ENCODE results near the gene ITM2C. TPM values are rescaled to one million over a fixed set of nuclear protein-coding genes. Genes with fewer than 3 reads are reported as not detected.

Gene ITM2C
- total and polyA plus RNA-seq, 2 experiments from 2014 or later, result 241 to 367 TPM

- DNase-seq (ENCODE audit: low spot score), result no peak
- Histone ChIP-seq H3K9me2 (ENCODE audit: insufficient read depth) (no peaks in the 10 kb centered on the region), H4K20me1 (replicated peaks; ENCODE audit: insufficient read depth) (no peaks in the 10 kb centered on the region), H3F3A (replicated peaks; ENCODE audit: low read depth) (0 out of 2 replicates have a peak, but pooled peaks cover 4% of the 10 kb centered on the region), H3K27ac (ENCODE audit: low read depth) (no peak overlapping the region), H3K4me2 (no peak overlapping the region), H3K79me2 (replicated peaks; ENCODE audit: insufficient read depth) (no peaks in the 10 kb centered on the region), H3K27me3 (ENCODE audit: insufficient read depth) (peaks cover 22% of the 10 kb centered on the region), H3K4me3 (no peak overlapping the region), H3K4me1 (ENCODE audit: insufficient read depth) (no peaks in the 10 kb centered on the region), H2AFZ (peak overlapping the region; percentile 97; the same call in 1 of the 2 replicates), H3K36me3 (ENCODE audit: insufficient read depth) (peaks cover 3% of the 10 kb centered on the region; the same call in 1 of the 2 replicates)
- Mint-ChIP-seq H3K36me3 (ENCODE audit: low read depth) (no peaks in the 10 kb centered on the region), H3K27ac (no peak overlapping the region), H3K9me3 (no peaks in the 10 kb centered on the region; the same call in 2 of the 3 replicates), H3K4me1 (no peaks in the 10 kb centered on the region; the same call in 1 of the 3 replicates), H3K4me3 (no peak overlapping the region), H3K27me3 (ENCODE audit: insufficient read depth, low read depth, poor library complexity) (peaks cover 17% of the 10 kb centered on the region)
- TF ChIP-seq CREB1 (CRISPR knock-in tag; IDR thresholded peaks at IDR 0.05; ENCODE audit: low read depth) (no peak), EZH2phosphoT487 (IDR thresholded peaks at IDR 0.05; ENCODE audit: unreplicated experiment) (no peak), POLR2AphosphoS5 (IDR thresholded peaks at IDR 0.05; ENCODE audit: low read depth) (no peak), ZNF331 (CRISPR knock-in tag; IDR thresholded peaks at IDR 0.05; ENCODE audit: low read depth) (no peak)
- no peak for ATAC-seq
Measured at GRCh38 chr2:230829293-230829692, 35.4 kb upstream of the ITM2C start.

GRCh38 chr2:230829959-230830358 is 34.8 kb upstream of the ITM2C start:
- DNase-seq (ENCODE audit: low spot score) (no peak), ATAC-seq (no peak)
- H3K27ac ChIP-seq (ENCODE audit: low read depth), result no peak overlapping the region
- no peaks in the 10 kb centered on the region for H3K4me1 ChIP-seq (ENCODE audit: insufficient read depth)
- no peak overlapping the region for H3K4me3 ChIP-seq
- H2AFZ ChIP-seq, result no peak overlapping the region
- Mint-ChIP-seq H3K9me3 (no peaks in the 10 kb centered on the region), H3K27ac (no peak overlapping the region), H3K4me1 (no peaks in the 10 kb centered on the region), H3K4me3 (no peak overlapping the region), H3K27me3 (ENCODE audit: insufficient read depth, low read depth, poor library complexity) (peaks cover 14% of the 10 kb centered on the region), H3K36me3 (ENCODE audit: low read depth) (no peaks in the 10 kb centered on the region)
- H3K27me3 ChIP-seq (ENCODE audit: insufficient read depth), result peaks cover 22% of the 10 kb centered on the region
- peaks cover 3% of the 10 kb centered on the region; the same call in 1 of the 2 replicates for H3K36me3 ChIP-seq (ENCODE audit: insufficient read depth)
- H4K20me1 ChIP-seq (replicated peaks; ENCODE audit: insufficient read depth), result no peaks in the 10 kb centered on the region
- no peaks in the 10 kb centered on the region for H3K79me2 ChIP-seq (replicated peaks; ENCODE audit: insufficient read depth)
- no peaks in the 10 kb centered on the region for H3K9me2 ChIP-seq (ENCODE audit: insufficient read depth)
- no peak overlapping the region for H3K4me2 ChIP-seq
- 0 out of 2 replicates have a peak, but pooled peaks cover 4% of the 10 kb centered on the region for H3F3A ChIP-seq (replicated peaks; ENCODE audit: low read depth)
- TF ChIP-seq CTCF (conservative IDR thresholded peaks at IDR 0.05; ENCODE audit: low read depth in 2 of 2) (no peak), CREB1 (CRISPR knock-in tag; IDR thresholded peaks at IDR 0.05; ENCODE audit: low read depth) (no peak), STAT1 (IDR thresholded peaks at IDR 0.05; ENCODE audit: unreplicated experiment) (no peak), ZNF331 (CRISPR knock-in tag; IDR thresholded peaks at IDR 0.05; ENCODE audit: low read depth) (no peak), POLR2AphosphoS5 (IDR thresholded peaks at IDR 0.05; ENCODE audit: low read depth) (no peak)
- TF ChIP-seq, protein P1, sequence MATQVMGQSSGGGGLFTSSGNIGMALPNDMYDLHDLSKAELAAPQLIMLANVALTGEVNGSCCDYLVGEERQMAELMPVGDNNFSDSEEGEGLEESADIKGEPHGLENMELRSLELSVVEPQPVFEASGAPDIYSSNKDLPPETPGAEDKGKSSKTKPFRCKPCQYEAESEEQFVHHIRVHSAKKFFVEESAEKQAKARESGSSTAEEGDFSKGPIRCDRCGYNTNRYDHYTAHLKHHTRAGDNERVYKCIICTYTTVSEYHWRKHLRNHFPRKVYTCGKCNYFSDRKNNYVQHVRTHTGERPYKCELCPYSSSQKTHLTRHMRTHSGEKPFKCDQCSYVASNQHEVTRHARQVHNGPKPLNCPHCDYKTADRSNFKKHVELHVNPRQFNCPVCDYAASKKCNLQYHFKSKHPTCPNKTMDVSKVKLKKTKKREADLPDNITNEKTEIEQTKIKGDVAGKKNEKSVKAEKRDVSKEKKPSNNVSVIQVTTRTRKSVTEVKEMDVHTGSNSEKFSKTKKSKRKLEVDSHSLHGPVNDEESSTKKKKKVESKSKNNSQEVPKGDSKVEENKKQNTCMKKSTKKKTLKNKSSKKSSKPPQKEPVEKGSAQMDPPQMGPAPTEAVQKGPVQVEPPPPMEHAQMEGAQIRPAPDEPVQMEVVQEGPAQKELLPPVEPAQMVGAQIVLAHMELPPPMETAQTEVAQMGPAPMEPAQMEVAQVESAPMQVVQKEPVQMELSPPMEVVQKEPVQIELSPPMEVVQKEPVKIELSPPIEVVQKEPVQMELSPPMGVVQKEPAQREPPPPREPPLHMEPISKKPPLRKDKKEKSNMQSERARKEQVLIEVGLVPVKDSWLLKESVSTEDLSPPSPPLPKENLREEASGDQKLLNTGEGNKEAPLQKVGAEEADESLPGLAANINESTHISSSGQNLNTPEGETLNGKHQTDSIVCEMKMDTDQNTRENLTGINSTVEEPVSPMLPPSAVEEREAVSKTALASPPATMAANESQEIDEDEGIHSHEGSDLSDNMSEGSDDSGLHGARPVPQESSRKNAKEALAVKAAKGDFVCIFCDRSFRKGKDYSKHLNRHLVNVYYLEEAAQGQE (IDR thresholded peaks at IDR 0.05; ENCODE audit: unreplicated experiment), result no peak
- TF ChIP-seq, protein P2, sequence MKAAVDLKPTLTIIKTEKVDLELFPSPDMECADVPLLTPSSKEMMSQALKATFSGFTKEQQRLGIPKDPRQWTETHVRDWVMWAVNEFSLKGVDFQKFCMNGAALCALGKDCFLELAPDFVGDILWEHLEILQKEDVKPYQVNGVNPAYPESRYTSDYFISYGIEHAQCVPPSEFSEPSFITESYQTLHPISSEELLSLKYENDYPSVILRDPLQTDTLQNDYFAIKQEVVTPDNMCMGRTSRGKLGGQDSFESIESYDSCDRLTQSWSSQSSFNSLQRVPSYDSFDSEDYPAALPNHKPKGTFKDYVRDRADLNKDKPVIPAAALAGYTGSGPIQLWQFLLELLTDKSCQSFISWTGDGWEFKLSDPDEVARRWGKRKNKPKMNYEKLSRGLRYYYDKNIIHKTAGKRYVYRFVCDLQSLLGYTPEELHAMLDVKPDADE (IDR thresholded peaks at IDR 0.05), result no peak
